ENCODE results near the gene HCFC1. TPM values are rescaled to one million over a fixed set of nuclear protein-coding genes. Genes with fewer than 3 reads are reported as not detected.

Gene HCFC1
- total and polyA plus RNA-seq, 9 of the 15 experiments (the other 6 are each of a cell fraction or from before 2014, with no cell fraction given): 2.8 to 133 (median 17.1) TPM

DNA sequence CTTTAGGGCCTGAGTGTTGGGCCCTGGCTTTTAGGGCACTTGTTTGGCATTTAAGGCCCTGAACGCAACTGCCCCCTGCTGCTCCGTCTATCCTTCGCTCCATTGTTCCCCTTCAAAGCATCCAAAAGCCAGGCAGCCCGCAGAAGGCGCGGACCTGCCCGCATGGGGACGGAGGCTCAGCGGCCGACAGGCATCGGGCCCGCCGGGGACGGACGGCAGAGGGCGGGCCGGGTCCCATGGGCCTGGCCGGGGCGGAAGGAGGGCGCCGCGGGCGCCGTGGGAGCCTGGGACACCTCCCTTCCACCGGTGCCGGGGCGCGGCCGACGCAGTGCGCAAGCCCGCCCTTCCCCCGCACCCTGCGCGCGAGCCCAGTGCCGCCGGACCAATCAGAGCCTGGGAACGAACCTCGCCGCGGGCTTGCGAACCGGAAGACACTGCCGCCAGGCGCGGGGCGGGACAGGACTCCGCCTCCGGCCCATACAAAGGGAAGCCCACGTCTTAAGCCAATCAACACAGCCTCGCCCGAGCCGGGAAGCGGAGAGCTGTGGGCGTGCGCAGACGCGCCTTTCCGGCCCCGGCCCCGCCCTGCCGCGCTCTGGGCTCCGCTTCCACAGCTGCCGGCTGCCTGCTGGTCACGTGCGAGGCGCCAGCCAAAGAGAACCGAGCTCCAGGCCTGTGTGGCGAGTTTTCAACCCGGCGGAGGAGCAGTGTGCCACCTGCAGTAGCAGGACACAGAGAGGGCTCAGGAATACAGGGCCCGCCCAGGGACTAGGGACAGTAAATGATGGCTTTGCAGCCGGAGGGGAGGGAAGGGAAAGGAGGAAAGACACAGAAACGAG, 43.5 kb downstream of the HCFC1 start (continued):
- TF ChIP-seq SMAD4 (CRISPR knock-in tag; conservative IDR thresholded peaks at IDR 0.05) (peak; percentile 70), RNF2 (IDR thresholded peaks at IDR 0.05) (peak; percentile 66; the same call in 1 of the 2 replicates), HDAC1 (IDR thresholded peaks at IDR 0.05) (peak in 1 of 2 experiments; percentile 52; a peak in 1 of 4 replicates), HNRNPLL (IDR thresholded peaks at IDR 0.05; ENCODE audit: low read depth, low read length, poor library complexity, severe bottlenecking) (peak; percentile 51), PCBP1 (IDR thresholded peaks at IDR 0.05; ENCODE audit: low read depth, low read length, poor library complexity, severe bottlenecking) (peak; percentile 37), TOE1 (IDR thresholded peaks at IDR 0.05; ENCODE audit: borderline replicate concordance) (peak; percentile 85), TOE1 (CRISPR knock-in tag; IDR thresholded peaks at IDR 0.05; ENCODE audit: borderline replicate concordance, low read depth) (no peak), CBFA2T2 (conservative IDR thresholded peaks at IDR 0.05) (peak; percentile 70), ATF1 (CRISPR knock-in tag; IDR thresholded peaks at IDR 0.05) (no peak), ATF1 (tag; IDR thresholded peaks at IDR 0.05) (peak; percentile 73), MAZ (CRISPR knock-in tag; conservative IDR thresholded peaks at IDR 0.05 in 1 of 2, IDR thresholded peaks at IDR 0.05 in 1 of 2) (peak; percentile 33 to 65; a peak in 2 of 4 replicates), SUPT5H (IDR thresholded peaks at IDR 0.05) (peak; percentile 56; the same call in 1 of the 2 replicates), WHSC1 (IDR thresholded peaks at IDR 0.05; ENCODE audit: low read length) (no peak), GABPA (tag; conservative IDR thresholded peaks at IDR 0.05; ENCODE audit: low read depth) (peak; percentile 91), ELF1 (tag; IDR thresholded peaks at IDR 0.05) (peak; percentile 89), ETV5 (CRISPR knock-in tag; IDR thresholded peaks at IDR 0.05; ENCODE audit: low read depth) (no peak), MCM3 (IDR thresholded peaks at IDR 0.05) (no peak), MYC (IDR thresholded peaks at IDR 0.05; ENCODE audit: low read depth, low read length) (0 out of 2 replicates have a peak, but pooled peaks have one; percentile 44), MYC (CRISPR knock-in tag; IDR thresholded peaks at IDR 0.05; ENCODE audit: borderline replicate concordance, low read depth) (no peak), IRF2 (CRISPR knock-in tag; IDR thresholded peaks at IDR 0.05) (no peak)
- TF ChIP-seq, protein P1, sequence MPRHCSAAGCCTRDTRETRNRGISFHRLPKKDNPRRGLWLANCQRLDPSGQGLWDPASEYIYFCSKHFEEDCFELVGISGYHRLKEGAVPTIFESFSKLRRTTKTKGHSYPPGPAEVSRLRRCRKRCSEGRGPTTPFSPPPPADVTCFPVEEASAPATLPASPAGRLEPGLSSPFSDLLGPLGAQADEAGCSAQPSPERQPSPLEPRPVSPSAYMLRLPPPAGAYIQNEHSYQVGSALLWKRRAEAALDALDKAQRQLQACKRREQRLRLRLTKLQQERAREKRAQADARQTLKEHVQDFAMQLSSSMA (CRISPR knock-in tag; IDR thresholded peaks at IDR 0.05): no peak
- TF ChIP-seq, protein P2, sequence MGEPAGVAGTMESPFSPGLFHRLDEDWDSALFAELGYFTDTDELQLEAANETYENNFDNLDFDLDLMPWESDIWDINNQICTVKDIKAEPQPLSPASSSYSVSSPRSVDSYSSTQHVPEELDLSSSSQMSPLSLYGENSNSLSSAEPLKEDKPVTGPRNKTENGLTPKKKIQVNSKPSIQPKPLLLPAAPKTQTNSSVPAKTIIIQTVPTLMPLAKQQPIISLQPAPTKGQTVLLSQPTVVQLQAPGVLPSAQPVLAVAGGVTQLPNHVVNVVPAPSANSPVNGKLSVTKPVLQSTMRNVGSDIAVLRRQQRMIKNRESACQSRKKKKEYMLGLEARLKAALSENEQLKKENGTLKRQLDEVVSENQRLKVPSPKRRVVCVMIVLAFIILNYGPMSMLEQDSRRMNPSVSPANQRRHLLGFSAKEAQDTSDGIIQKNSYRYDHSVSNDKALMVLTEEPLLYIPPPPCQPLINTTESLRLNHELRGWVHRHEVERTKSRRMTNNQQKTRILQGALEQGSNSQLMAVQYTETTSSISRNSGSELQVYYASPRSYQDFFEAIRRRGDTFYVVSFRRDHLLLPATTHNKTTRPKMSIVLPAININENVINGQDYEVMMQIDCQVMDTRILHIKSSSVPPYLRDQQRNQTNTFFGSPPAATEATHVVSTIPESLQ (CRISPR knock-in tag; IDR thresholded peaks at IDR 0.05): 0 out of 2 replicates have a peak, but pooled peaks have one; percentile 25
- TF ChIP-seq, protein P3, sequence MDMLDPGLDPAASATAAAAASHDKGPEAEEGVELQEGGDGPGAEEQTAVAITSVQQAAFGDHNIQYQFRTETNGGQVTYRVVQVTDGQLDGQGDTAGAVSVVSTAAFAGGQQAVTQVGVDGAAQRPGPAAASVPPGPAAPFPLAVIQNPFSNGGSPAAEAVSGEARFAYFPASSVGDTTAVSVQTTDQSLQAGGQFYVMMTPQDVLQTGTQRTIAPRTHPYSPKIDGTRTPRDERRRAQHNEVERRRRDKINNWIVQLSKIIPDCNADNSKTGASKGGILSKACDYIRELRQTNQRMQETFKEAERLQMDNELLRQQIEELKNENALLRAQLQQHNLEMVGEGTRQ (CRISPR knock-in tag; IDR thresholded peaks at IDR 0.05): peak; percentile 95
- TF ChIP-seq, protein P4, sequence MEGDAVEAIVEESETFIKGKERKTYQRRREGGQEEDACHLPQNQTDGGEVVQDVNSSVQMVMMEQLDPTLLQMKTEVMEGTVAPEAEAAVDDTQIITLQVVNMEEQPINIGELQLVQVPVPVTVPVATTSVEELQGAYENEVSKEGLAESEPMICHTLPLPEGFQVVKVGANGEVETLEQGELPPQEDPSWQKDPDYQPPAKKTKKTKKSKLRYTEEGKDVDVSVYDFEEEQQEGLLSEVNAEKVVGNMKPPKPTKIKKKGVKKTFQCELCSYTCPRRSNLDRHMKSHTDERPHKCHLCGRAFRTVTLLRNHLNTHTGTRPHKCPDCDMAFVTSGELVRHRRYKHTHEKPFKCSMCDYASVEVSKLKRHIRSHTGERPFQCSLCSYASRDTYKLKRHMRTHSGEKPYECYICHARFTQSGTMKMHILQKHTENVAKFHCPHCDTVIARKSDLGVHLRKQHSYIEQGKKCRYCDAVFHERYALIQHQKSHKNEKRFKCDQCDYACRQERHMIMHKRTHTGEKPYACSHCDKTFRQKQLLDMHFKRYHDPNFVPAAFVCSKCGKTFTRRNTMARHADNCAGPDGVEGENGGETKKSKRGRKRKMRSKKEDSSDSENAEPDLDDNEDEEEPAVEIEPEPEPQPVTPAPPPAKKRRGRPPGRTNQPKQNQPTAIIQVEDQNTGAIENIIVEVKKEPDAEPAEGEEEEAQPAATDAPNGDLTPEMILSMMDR (IDR thresholded peaks at IDR 0.05 in 2 of 3, conservative IDR thresholded peaks at IDR 0.05 in 1 of 3; ENCODE audit: insufficient read depth in 2 of 3, low read depth in 1 of 3, low read length in 3 of 3): peak in 2 of 3 experiments; percentile 33 to 38; a peak in 4 of 6 replicates
